GM18517 (cell line): ENCODE measurements around the gene RETREG1.
A peak's percentile ranks its signal among the peaks of the same experiment; 100 is the strongest.
"Not testable (repeated sequence)": the region's sequence is repeated elsewhere in the genome, so short reads cannot be mapped to it uniquely, and the experiment has no call there.

Experiments
- ATAC-seq: cut with Tn5 transposase; IDR thresholded peaks from one replicate; pipeline ENCODE4 v1.9.1; 2021; ENCODE audit warnings: mild to moderate bottlenecking, moderate library complexity; ENCODE audit not compliant: unreplicated experiment

RETREG1 gene

DNA sequence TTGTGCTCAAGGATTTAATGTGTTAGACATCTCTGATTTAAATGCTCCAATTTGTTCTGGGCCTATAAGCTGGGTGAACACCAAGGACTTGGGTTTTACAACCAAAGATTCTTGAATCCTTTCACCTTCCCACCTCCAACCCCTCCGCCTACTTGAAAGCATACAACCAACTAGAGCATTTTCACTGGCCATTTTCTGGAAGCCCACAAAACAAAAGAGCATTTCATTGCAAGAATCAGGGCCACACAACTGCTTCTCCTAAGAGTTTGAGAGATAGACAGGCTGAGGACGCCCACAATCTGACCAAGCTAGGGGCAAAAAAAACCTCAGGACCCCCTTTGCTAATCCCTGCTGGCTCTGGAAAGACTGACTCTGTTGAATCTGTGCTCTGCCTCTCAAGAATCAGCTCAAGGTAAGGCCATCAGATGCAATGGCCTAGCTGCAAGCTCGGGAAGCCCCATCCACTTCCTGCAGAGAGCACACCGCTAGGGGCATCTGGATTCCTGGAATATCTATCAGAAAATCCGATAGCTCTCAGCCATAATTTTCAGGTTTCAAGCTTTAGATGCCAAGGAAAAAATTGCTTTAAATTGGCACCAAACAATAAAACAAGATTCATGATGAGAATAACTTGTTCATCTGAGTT lies 57.7 kb downstream of the RETREG1 start:
- ATAC-seq: no peak

DNA sequence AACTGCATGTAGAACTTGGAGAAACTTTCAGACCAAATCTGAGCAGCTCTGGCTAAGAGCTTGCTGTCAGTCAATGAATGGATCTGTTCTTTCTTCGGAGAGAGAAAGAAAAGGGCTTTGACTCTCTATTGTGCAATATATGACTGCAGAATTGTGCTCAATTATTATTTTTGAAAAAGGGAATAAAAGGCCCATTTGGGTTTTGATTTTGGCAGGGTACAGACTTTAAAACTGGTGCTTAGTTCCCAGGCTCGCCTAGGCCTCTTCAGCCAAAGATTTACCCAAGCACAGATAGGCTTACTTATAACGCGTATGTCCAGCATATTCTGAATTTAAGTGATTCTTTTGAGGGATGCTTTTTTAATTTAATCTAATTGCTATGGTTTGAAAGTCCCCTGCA lies 59.3 kb downstream of the RETREG1 start:
- no peak for ATAC-seq

DNA sequence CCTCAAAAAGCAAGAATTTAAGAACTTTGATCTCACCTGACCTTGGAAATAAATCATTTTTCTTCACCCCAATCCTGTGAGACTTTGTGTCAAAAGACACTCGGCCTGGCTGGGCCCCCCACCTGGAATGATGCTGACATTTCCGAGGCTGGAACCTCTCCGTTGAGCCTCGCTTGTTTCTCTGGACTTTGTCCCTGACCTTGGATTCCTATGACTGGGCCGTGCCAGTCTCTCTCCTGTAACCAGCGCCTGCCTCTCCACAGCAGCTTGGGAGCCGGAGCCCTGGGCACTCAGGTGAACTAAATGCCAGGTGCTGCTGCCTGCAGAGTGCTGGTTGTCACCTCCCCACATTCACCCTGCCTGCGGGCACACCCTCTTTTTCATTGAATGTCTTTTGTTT lies 62.7 kb downstream of the RETREG1 start:
- ATAC-seq: no peak

DNA sequence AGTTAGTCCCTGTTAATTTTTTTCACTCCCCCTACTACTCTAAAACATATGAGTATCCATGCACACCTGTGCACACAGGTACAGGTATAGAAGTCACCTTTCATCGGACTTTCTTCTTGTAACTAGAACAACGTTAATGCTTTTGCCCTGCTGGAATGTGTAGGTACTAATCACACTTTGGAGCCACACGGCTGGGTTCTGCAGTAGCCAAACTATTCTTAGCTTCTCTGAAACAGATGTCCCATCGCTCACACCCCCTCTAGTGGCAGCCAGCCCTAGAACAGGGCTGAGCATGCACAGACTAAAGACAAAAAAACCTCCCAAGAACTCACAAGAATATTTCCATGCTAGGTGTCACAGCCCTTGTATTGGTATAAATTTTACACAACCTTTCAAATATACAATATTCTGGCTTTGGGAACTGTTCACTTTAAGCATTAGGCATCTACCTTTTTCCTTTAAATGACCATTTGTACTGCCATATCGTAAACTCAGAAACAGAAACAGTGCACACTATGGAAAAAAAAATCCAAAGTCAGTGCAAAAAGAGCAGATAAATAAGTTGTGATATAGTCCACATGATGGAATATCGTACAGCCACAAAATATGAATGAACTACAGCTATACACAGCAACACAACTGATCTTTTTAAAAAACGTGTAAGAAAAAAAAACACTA lies 64.0 kb downstream of the RETREG1 start:
- ATAC-seq: peak; percentile 84

DNA sequence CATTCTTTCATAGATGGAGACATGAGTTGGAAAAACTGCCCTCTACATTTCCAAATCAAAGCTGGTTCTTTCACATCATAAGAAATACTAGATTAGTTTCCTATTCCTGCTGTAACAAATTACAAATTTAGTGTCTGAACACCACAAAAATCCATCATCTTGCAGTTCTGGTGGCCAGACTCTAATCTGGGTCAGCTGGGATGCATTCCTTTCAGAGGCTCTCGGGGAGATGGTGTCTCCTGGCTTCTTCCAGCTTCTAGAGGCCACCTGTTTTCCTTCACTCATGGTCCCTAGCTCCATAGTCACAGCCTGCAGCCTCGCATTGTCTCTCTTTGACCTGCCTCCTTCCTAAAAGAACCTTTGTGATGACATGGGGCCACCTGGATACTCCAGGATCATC lies 65.2 kb downstream of the RETREG1 start:
- ATAC-seq: no peak

DNA sequence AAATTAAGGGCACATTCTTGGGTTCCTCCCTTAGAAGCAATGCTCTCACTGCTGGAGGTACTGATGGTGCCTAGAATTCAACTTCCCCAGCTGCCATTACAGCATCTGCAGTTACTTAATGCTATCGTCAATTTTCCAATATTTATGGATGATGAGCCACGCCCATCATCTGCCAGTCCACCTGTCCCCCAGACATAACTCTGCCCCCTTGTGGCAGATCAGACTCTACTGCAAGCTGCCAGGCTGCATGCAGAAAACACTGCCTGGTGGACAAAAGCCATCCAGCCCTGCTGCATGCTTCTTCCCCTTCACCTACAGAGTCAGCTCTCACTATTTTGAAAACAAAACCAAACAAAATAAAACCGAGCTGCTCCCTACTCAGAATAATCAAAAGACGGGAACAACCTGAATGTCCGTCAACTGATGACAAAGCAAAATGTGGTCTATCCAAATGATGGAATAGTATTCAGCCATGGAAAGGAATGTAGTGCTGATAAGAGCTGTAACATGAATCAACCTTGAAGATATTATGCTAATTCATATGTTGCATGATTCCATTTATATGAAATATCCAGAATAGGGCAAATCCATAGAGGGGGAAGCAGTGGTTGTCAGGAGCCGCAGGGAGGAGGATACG lies 66.4 kb downstream of the RETREG1 start:
- ATAC-seq: peak; percentile 68

DNA sequence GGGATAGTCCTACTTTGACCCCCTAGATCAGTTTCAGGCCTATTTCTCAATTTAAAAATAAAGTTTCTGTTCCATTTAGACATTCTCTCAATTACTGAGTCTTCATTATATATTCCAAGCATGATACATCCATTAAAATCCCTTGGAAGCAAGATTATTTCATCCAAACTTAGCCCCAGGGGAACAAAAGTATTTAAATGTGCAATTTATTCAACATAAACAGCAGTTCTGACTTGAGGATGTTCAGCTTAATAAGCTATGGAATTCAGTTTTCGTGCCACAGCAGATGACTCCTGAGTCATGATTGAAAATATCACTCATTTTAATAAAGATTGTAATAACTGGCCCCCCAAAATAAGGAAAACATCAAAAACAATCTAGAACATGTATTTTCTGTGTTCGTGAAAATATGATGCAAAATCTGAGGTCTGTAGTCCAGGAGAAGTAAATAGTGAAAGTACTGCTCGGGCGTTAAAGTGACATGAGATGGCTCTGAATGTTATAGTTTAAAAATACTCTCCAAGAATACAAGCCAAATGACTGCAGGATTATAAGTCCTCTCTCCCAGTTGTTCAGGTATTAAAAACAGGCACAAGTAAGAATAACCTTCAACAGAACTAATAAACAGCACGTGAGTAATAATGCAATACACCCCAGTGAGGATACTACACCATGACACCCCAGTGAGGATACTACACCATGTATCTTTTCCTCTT lies 67.1 kb downstream of the RETREG1 start:
- ATAC-seq: no peak

DNA sequence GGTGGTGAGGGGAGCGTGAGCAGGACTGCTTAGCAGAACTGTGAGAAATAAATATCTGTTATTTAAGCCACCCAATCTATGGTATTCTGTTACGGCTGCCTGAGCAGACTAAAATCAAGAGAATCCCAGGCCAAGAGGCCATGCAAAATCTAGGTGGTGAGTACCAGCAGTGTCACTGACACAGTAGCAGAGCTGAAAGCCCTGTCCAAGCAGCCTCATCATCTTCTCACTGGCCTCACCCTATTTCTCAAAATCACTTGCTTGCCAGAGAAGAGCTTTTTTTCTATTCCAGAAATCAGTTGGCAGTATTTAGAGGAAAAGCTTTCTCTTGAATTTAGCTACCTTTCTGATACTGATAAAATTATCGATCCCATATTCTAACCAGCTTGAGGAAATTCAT lies 68.0 kb downstream of the RETREG1 start:
- no peak for ATAC-seq

DNA sequence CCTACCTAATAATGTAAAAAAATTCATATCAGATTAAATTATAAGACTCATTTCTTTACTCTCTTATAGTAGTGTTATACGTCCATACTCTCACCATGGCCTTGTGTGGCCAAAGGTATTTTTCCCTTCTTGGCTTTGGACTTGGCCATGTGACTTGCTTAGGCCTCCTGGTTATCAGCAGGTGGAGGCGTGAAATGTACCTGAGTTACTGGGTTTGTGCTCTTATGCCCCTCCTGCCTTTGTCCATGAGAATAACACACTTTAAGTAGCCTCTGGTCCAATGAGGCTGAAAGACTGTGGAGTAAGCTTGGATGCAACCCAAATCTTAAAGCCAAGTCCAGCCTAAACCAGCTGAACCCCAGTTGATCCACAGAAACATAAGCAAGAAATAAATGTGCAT lies 68.7 kb downstream of the RETREG1 start:
- no peak for ATAC-seq

DNA sequence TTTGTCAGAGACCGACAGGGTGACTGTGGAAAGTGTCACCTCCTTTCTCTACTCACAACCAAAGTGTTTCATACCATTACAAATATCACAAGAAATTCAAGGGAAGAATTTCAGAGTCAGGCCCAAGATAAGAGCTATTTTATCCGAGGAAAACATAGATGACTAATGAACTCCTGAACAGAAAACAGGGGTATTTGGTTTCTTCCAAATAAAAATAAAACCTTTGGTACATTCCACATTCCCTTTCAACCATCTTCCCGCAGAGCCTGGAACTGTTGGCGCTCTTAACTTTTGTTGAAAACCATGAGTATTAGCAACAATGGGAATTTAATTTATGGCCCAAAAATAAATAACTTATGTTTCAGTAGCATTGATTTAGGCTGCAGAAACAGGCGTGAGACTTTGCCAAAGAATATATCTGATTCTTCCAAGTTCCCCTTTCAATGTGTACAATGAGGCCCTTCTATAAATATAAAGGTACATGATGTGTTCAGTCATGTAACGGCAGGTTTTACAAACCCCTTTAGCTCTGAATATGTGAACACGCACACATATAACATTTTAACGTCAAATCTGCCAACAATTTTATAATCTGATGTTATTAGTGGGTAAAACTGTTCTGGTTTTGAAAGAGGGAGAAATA lies 69.5 kb downstream of the RETREG1 start:
- no peak for ATAC-seq

DNA sequence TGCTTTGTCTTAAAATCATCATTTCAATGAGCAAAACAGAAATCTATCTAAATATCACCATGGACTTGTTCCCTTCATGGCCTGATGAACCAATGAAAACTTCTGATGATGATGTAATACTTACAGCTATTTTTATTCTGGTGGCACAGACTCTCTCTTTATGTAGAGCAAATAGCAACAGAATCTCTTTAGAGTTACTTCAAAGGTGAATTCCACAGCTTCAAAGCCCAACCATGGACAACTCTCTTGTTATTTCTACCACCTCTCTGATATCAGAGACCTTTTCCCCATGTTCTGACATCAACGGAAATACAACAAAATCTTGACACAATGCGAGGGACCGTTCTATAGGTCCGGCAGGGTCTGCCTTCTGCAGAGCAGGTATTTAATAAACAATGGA lies 70.1 kb downstream of the RETREG1 start:
- no peak for ATAC-seq

DNA sequence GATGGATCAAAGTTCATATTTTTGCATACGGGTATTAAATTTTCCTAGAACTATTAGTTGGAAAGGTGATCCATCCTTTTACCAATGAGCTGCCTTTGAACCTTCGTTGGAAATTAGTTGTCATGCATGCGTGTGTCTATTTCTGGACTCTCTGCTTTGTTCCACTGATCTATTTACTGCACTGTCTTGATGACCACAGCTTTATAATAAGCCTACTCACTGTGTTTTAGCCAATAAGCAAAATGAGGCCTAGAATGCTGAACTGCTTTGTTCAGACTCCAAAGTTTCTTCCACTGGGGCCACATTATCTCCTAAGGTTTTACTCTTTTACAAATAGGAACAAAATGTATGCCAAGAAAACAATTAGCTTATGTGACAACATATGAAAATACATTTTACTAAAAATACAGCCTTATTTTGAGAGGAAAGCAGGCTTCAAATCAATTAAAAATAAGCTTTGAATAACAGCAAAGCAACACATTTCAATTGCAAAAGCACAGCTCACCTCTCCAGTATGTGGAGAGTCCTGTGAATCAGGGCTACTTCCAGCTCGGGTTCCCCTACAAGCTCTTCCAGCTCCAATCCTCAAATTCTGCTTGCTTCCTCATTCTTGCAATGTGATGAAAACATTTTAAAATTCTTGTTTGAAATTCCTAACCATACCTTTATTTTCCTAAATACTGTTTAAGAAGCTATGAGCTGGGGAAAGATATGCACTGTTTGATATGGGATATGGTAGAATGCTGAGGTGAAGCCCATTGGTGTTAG lies 72.0 kb downstream of the RETREG1 start:
- no peak for ATAC-seq

DNA sequence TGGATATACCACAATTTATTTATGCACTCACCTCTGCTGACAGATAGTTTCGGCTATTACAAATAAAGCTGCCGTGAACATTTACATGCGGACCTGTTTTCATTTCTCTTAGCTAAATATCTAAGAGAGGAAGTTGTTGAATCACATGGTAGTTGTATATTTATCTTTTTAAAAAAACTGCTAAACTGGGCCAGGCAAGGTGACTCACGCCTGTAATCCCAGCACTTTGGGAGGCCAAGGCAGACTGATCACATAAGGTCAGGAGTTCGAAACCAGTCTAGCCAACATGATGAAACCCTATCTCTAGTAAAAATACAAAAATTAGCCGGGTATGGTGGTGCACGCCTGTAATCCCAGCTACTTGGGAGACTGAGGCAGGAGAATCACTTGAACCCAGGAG lies 73.6 kb downstream of the RETREG1 start:
- ATAC-seq: not testable (repeated sequence)

DNA sequence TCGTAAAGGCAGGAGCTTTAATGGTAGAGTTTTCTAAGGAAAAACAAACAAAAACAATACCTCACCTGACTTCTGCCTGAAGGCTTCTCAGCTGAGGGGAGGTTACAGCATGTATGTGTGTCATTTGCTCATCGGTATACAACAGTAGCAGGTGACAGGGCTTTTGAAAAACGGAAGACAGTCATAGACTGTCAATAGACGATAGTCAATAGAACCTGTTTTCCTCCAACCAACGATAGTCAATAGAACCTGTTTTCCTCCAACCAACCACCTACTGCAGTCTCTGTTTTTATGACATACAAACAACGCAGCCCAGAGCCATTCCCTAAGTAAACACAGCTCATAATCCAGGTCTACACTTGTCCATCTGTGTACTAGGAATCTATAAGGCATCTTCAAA lies 74.6 kb downstream of the RETREG1 start:
- no peak for ATAC-seq

DNA sequence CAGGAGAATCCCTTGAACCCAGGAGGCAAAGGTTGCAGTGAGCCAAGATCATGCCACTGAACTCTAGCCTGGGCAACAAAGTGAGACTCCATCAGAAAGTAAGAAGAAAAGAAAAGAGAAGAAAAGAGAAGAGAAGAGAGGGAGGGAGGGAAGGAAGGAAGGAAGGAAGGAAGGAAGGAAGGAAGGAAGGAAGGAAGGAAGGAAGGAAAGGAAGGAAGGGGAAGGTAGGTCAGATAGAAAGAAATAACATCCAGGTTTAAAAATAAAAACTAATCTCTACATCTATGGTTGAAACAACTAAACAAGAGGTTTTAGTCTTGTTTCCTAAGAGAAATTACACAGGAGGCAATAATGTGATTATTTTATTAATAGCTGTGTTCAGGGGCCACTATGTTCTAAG lies 75.2 kb downstream of the RETREG1 start:
- ATAC-seq: not testable (repeated sequence)

DNA sequence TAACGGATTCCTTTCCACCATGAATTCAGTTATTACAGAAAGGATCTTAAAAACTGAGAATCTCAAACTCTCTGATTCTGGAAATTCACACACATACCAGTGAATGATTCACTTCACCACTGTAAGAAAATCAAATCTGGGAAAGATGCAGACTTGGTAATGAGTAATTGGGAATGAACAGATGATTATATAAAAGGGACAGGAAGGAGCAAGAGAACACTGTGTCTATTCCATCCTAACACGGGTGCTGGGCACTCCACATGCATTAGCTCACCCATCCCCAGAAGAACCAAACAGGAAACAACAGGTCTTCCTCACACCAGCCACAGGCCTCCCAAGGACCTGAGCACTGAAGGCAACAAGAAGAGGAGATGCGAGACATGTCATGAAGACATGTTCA lies 76.4 kb downstream of the RETREG1 start:
- ATAC-seq: no peak

DNA sequence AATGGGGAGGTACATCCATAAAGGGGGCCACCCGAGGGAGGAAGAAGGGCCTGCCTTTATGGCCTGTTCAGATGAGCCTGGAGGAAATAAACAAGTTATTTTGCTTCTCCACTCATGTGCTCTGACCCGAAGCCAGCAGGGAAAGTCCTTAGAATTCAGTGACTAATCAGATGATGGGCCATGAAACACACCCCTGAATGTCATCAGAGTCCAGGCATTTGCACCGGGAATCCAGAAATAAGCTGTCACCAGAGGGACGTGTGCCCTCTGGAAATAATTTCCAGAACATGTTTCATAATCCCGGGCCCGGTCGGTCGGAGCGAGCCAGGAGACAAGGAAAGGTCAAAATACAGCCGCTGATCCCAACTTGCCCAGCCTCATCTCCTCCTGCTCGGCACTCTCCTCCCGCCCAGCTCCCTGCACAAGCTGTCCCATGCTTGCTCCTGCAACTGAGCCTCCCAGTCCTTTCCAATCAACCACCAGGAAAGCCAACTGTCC lies 77.6 kb downstream of the RETREG1 start:
- no peak for ATAC-seq

DNA sequence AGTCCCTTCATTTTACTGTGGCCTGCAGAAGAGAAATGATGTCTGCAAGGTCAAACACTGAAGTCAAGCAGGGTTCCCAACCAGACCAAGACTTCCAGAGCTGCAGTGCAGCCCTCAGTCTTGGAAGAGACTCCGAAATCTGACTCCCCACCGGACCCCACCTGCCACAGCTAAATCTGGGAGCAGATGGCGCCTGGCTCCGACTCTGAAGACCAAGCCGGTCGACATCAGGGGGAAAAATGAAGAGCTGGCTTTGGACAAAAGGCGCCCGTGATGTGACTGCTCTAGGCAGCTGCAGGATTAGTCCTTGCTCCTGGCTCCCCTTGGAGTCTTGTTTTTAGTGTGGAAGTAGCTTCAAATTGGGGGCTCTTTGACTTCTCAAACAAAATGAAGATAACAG lies 78.8 kb downstream of the RETREG1 start:
- ATAC-seq: no peak

DNA sequence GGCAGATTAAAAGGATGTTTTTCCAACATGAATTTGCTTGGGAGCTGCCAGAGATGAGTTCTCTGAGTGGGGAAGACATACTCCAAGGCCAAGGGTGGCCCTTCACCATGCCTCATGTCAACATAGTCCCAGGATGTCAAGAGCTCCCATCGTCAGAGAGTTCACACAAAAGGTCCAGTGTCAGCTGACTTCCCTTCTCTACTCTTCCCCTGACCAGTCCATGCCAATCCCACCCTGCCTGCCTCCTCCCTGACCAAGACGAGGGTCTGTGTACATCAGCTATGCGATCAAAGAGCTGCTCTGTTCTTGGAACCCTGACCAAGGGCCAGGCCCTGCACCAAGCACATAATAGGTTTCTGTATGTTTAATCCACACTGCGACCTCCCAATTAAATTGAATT lies 80.0 kb downstream of the RETREG1 start:
- ATAC-seq: no peak

DNA sequence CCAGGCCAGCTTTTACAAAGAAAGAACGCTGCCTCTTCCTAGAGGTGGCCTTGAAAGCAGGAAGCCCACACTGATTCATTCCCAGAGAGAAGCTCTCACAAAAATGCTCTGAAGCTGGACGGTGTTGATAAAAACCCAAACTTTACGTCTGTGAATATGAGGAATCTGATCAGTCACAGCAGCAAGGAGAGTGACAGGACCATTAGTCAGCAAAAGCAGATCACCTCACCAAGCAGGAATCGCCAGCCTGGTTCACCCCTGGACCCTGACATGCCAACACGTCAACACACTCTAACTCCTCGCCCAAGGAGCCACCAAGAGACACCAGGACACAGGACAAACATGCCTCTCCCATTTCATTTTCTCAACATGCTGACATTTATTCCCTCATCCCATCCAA lies 80.6 kb downstream of the RETREG1 start:
- ATAC-seq: no peak
